ENCODE results near the gene GABRG1. TPM values are rescaled to one million over a fixed set of nuclear protein-coding genes. Genes with fewer than 3 reads are reported as not detected.

The GABRG1 gene
- total and polyA plus RNA-seq, 8 donors, result 0.18 TPM; not detected in 7

GRCh38 chr4:46032056-46032455 is 91.8 kb downstream of the GABRG1 start:
- TF ChIP-seq EP300 (IDR thresholded peaks at IDR 0.05) (no peak), POLR2AphosphoS5 (IDR thresholded peaks at IDR 0.05) (no peak), POLR2A (IDR thresholded peaks at IDR 0.05) (no peak)
- TF ChIP-seq, protein P1, sequence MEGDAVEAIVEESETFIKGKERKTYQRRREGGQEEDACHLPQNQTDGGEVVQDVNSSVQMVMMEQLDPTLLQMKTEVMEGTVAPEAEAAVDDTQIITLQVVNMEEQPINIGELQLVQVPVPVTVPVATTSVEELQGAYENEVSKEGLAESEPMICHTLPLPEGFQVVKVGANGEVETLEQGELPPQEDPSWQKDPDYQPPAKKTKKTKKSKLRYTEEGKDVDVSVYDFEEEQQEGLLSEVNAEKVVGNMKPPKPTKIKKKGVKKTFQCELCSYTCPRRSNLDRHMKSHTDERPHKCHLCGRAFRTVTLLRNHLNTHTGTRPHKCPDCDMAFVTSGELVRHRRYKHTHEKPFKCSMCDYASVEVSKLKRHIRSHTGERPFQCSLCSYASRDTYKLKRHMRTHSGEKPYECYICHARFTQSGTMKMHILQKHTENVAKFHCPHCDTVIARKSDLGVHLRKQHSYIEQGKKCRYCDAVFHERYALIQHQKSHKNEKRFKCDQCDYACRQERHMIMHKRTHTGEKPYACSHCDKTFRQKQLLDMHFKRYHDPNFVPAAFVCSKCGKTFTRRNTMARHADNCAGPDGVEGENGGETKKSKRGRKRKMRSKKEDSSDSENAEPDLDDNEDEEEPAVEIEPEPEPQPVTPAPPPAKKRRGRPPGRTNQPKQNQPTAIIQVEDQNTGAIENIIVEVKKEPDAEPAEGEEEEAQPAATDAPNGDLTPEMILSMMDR (IDR thresholded peaks at IDR 0.05), result no peak
- intact Hi-C loops (cut with DNase I; ENCODE audit: low total_unique reads), result no loop called here
- WGBS, 5 donors, result 68 to 79% (median 71%) methylated on average over 1 of the region's 1 CpG
- H3K27ac ChIP-seq, result no peak overlapping the region
- peaks cover 0 to 6% (median 0%) of the 10 kb centered on the region in 4 donors for H3K9me3 ChIP-seq
- no peaks in the 10 kb centered on the region for H3K4me1 ChIP-seq
- DNase-seq, result no peak
- H3K27me3 ChIP-seq, result no peaks in the 10 kb centered on the region
- H3K36me3 ChIP-seq, result no peaks in the 10 kb centered on the region
- no peak overlapping the region for H3K4me3 ChIP-seq

DNA sequence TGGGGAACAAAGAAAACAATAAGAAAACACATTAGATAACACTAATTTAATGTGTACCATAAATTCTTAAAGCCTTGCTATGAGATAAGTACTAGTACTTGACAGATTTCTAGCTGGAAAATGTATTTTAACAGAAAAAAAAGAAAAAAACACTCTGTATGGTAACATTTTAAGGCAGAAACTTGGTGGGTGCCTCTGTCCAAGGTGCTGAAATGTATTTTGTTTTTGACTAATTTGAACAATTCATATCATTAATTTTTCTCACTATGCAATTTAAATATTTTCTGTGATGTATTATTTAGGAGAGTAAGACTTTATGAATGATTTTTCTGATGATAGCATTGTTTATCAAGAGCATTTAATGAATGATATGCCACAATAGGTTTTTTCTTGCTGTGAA is 107.5 kb downstream of the GABRG1 start:
- H3K4me3 ChIP-seq, result no peak overlapping the region
- H3K27me3 ChIP-seq, result no peaks in the 10 kb centered on the region
- no peak overlapping the region for H3K27ac ChIP-seq
- DNase-seq, result peak in 1 of 2 donors; percentile 16
- no peaks in the 10 kb centered on the region for H3K36me3 ChIP-seq
- no peaks in the 10 kb centered on the region for H3K9me3 ChIP-seq
- no peaks in the 10 kb centered on the region for H3K4me1 ChIP-seq
- intact Hi-C loops (cut with DNase I; ENCODE audit: low total_unique reads), result no loop called here
- TF ChIP-seq POLR2AphosphoS5 (IDR thresholded peaks at IDR 0.05), result no peak
- no peak for TF ChIP-seq POLR2A (IDR thresholded peaks at IDR 0.05)
- TF ChIP-seq, protein P1 (IDR thresholded peaks at IDR 0.05), result no peak
- TF ChIP-seq EP300 (IDR thresholded peaks at IDR 0.05), result no peak

- no peaks in the 10 kb centered on the region for H3K4me1 ChIP-seq
- no peak overlapping the region for H3K27ac ChIP-seq
- H3K27me3 ChIP-seq, result no peaks in the 10 kb centered on the region
- TF ChIP-seq EP300 (IDR thresholded peaks at IDR 0.05) (no peak), POLR2AphosphoS5 (IDR thresholded peaks at IDR 0.05) (no peak), POLR2A (IDR thresholded peaks at IDR 0.05) (no peak)
- H3K36me3 ChIP-seq, result no peaks in the 10 kb centered on the region
- H3K4me3 ChIP-seq, result no peak overlapping the region
- intact Hi-C loops (cut with DNase I; ENCODE audit: low total_unique reads), result no loop called here
- H3K9me3 ChIP-seq, result peaks cover 0 to 4% (median 0%) of the 10 kb centered on the region in 4 donors
- DNase-seq, result no peak
Measured at GRCh38 chr4:45992728-45993127, 131.1 kb downstream of the GABRG1 start.

DNA sequence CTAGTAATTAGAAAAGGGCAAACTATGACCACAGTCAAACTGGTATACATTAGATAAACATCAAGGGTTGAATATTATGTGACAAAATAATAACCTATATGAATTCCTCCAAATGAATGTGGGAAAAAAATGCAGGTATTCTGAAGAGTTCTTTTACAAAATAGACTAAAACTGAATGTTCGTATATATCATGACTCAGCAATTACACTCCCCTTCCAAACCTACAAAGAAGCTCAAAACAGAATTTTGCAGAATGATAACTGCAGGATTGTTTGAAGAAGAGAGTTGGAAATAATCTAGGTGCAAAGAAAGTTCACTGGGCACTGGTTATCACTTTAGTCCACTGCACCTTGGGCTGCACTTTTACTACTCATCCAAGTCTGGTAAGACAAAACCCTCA is 134.1 kb downstream of the GABRG1 start:
- peaks cover 0 to 9% (median 0%) of the 10 kb centered on the region in 4 donors for H3K9me3 ChIP-seq
- WGBS, 5 donors, result 66 to 87% (median 79%) methylated on average over 1 of the region's 1 CpG
- no peaks in the 10 kb centered on the region for H3K4me1 ChIP-seq
- no peak overlapping the region for H3K4me3 ChIP-seq
- H3K27me3 ChIP-seq, result no peaks in the 10 kb centered on the region
- H3K36me3 ChIP-seq, result no peaks in the 10 kb centered on the region
- intact Hi-C loops (cut with DNase I; ENCODE audit: low total_unique reads), result no loop called here
- TF ChIP-seq EP300 (IDR thresholded peaks at IDR 0.05) (no peak), POLR2A (IDR thresholded peaks at IDR 0.05) (no peak), POLR2AphosphoS5 (IDR thresholded peaks at IDR 0.05) (no peak)
- TF ChIP-seq, protein P1 (IDR thresholded peaks at IDR 0.05), result no peak
- DNase-seq, result no peak
- no peak overlapping the region for H3K27ac ChIP-seq

GRCh38 chr4:45987858-45988257 is 136.0 kb downstream of the GABRG1 start:
- H3K4me3 ChIP-seq, result no peak overlapping the region
- no peaks in the 10 kb centered on the region for H3K36me3 ChIP-seq
- H3K27ac ChIP-seq, result no peak overlapping the region
- H3K27me3 ChIP-seq, result no peaks in the 10 kb centered on the region
- no peaks in the 10 kb centered on the region for H3K4me1 ChIP-seq
- H3K9me3 ChIP-seq, result peaks cover 0 to 9% (median 0%) of the 10 kb centered on the region in 4 donors
- DNase-seq, result no peak
- WGBS, 5 donors, result 76 to 88% (median 85%) methylated on average over 1 of the region's 1 CpG
- intact Hi-C loops (cut with DNase I; ENCODE audit: low total_unique reads), result no loop called here
- TF ChIP-seq EP300 (IDR thresholded peaks at IDR 0.05), result no peak
- no peak for TF ChIP-seq POLR2AphosphoS5 (IDR thresholded peaks at IDR 0.05)
- TF ChIP-seq, protein P1 (IDR thresholded peaks at IDR 0.05), result no peak

Data from stomach (tissue), 9 donors.